ENCODE data around the gene DUSP1.

DNA sequence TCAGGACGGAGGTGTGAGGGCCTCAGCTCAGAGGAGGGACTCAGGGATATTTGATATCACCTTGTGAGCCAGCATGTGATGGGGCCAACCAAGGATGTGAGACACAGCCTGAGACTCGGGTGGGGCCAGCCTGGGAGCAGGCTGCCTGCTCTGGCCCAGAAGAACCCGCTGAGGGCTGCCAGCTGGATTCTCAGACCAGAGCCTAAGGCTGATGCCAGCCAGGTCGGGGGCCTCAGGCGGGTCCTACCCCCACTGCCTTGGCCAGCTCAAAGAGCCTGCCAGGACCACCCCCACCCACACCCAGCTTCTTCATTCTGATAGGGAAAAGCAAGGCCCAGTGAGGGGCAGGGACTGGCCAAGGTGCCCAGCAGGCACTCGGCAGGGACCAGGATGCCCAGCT lies 20.3 kb upstream of the DUSP1 start:
- no peak for TF ChIP-seq POLR2A (IDR thresholded peaks at IDR 0.05; ENCODE audit: low read depth, low read length)
- TF ChIP-seq POLR2AphosphoS5 (IDR thresholded peaks at IDR 0.05; ENCODE audit: insufficient read depth, low read depth, low read length) = no peak
- TF ChIP-seq CTCF (IDR thresholded peaks at IDR 0.05; ENCODE audit: extremely low read depth in 1 of 2, insufficient read depth in 1 of 2, low read depth in 1 of 2, low read length in 2 of 2) = no peak
- TF ChIP-seq EZH2 (IDR thresholded peaks at IDR 0.05; ENCODE audit: borderline replicate concordance, low read depth, low read length, severe bottlenecking) = no peak
- TF ChIP-seq MYC (IDR thresholded peaks at IDR 0.05; ENCODE audit: low read depth, low read length) = no peak
- TF ChIP-seq MAX (IDR thresholded peaks at IDR 0.05; ENCODE audit: insufficient read depth, insufficient read length) = no peak
- TF ChIP-seq GATA2 (IDR thresholded peaks at IDR 0.05; ENCODE audit: insufficient read depth, insufficient read length, low read depth, low read length) = no peak
- no peak for TF ChIP-seq FOS (IDR thresholded peaks at IDR 0.05; ENCODE audit: borderline replicate concordance, insufficient read depth, low read length)
- no peak for TF ChIP-seq JUN (IDR thresholded peaks at IDR 0.05; ENCODE audit: borderline replicate concordance, insufficient read depth, insufficient read length, low read depth)
